Fibroblast of the aortic adventitia (primary cell): ENCODE measurements around the gene AS3MT. TPM values are rescaled to one million over a fixed set of nuclear protein-coding genes. Genes with fewer than 3 reads are reported as not detected.

Experiments
- DNase-seq: peaks from one replicate; pipeline ENCODE4 v3.0.0-alpha.2; 2010; ENCODE audit warnings: low read depth
- H3K4me3 ChIP-seq: 2 replicates; pipeline ENCODE4 v1.5.1; 2011; ENCODE audit warnings: low read depth, mild to moderate bottlenecking, control low read depth, low read length, moderate library complexity
- CTCF ChIP-seq: IDR thresholded peaks from 2 replicates; pipeline ENCODE4 v1.5.1; 2011; ENCODE audit warnings: mild to moderate bottlenecking, low read length, control low read depth, inconsistent platforms; ENCODE audit not compliant: insufficient read depth
- total RNA-seq: library from RNA; depleted of rRNA; stranded (reverse); fragments of >200 nt; gene quantifications from 2 replicates; pipeline ENCODE4 v1.2.3, GENCODE V29; 2012; ENCODE audit warnings: low replicate concordance

Gene AS3MT
- total RNA-seq, 1 donor, result 2.9 TPM

GRCh38 chr10:102935505-102935904, 66.2 kb downstream of the AS3MT start:
- H3K4me3 ChIP-seq, result no peak overlapping the region
- no peak for TF ChIP-seq CTCF
- DNase-seq, result no peak

DNA sequence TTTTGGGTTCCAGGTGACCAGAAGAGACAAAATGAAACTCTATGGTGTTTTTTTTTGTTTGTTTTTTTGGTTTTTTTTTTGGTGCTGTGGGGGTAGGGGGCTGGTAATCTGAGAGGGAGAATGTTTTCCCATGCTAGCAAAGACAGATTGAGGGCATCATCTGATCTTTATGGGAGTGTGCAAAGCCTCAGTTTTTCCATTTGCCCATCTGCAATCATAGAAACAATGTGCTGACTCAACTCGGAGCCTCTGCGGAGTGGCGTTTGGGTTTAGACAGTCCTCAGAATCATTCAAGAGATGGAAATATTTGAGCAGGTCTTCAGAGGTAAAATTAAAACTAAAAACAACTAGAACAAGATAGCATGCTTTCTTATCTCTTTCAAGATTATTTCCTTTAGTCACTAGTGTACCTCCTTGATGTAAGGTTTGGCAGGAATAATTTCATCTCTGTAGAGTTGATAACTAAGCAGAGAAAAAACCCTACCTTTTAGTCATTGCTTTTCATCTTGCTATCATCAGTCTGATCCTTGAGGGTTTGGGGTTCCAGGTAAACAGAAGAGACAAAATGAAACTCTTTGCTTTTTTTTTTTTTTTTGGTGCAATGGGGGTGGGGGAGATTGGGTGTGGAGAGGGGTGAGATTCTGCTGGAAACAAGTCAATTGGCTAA, 66.8 kb downstream of the AS3MT start:
- no peak for TF ChIP-seq CTCF
- DNase-seq, result no peak
- H3K4me3 ChIP-seq, result no peak overlapping the region

- H3K4me3 ChIP-seq, result no peak overlapping the region
- no peak for TF ChIP-seq CTCF
These were observed 72.1 kb downstream of the AS3MT start for GRCh38 chr10:102941401-102941800.

DNA sequence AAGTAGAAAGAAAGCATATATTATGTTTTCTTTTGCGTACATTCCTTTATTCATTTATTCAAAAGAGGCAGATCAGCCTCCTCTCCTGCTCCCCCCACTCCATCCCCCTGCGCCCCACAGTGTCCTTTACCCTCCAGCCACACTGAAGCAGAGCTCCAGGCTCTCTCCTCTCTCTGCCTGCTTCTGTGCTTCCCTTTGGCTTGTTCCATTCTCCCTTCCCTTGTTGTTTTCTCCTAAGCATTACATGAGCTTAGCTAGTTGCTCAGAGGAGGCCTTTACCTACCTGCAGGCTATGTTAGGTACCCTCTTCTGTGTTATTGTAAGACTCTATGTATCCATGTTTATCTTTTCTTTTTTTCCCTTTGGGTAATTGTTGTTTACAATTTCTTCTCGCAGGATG, 76.2 kb downstream of the AS3MT start:
- no peak for TF ChIP-seq CTCF
- no peak overlapping the region for H3K4me3 ChIP-seq
- no peak for DNase-seq

More at GRCh38 chr10:102941401-102941800, 72.1 kb downstream of the AS3MT start:
- no peak for DNase-seq

DNA sequence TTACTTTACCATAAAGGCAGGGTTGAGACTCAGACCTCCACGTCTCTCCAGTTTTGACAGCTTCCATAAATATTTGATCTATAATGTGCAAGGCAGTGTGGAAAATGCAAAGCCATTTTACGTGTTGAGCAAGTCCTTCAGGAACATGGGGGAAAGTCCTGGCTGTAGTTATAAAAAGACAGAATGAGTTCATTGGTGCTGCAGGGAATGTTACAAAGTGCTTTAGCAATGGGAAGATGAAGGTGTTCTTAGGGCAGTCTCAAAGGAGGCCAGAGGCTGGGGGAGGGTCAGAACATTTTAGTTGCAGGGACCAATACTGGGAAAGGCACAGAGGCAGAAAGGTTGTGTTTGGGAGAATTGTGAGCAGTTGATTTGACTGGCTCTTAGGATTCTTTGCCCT, 76.7 kb downstream of the AS3MT start:
- TF ChIP-seq CTCF, result no peak
- H3K4me3 ChIP-seq, result no peak overlapping the region
- no peak for DNase-seq

DNA sequence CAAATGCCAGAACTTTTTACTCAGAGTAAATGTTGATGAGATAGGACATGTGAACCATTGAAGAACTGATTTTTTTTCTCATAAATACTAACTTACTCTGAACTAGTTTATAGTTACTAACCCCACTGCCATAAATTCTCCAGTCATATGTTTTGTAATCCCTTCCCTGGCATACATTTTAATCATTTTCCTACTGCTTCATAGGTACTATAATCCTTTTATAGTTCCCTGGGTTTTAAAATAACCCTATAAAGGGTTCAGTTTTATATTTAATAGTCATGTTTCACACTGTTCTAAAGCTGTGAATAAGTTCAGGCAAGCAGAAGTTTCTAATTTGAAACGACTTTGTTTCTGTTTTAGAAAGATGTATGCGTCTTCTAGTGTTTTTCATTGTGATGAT, 77.7 kb downstream of the AS3MT start:
- no peak for TF ChIP-seq CTCF
- H3K4me3 ChIP-seq, result no peak overlapping the region
- no peak for DNase-seq

- H3K4me3 ChIP-seq, result no peak overlapping the region
- no peak for TF ChIP-seq CTCF
- DNase-seq, result no peak
These were observed 78.9 kb downstream of the AS3MT start for GRCh38 chr10:102948176-102948575.
